Naive thymus-derived CD8-positive, alpha-beta T cell (primary cell): Measurements from ENCODE around the gene PCDHA8. TPM values are rescaled to one million over a fixed set of nuclear protein-coding genes. Genes with fewer than 3 reads are reported as not detected.
"Not testable (repeated sequence)": the region's sequence is repeated elsewhere in the genome, so short reads cannot be mapped to it uniquely, and the experiment has no call there.

ENCODE experiments used
- ATAC-seq, 2 donors: fragments of 150-1000 bp; cut with Tn5 transposase in 1 of 2; sonication (Bioruptor Pico), chemical (Tn5 transposase) in 1 of 2; 1 replicate in 1 of 2; 2 replicates in 1 of 2; pipeline ENCODE4 v1.10.0; 2021; ENCODE audit warnings: mild to moderate bottlenecking in 2 of 2, moderate library complexity in 2 of 2
- POLR2A ChIA-PET: fragments of 350-600 bp; sonication (Branson Sonifier 250); formaldehyde crosslinking; loops from one replicate; lab custom pipeline; 2021; ENCODE audit warnings: antibody characterized with exemption; lab: Charles Lee
- DNase-seq, 10 donors: peaks; one replicate each; pipeline versions ENCODE4 v3.0.0 to v3.0.0-alpha.2; 2020 to 2022
- H3K27ac Mint-ChIP-seq, 10 donors: one replicate each; pipeline ENCODE4 v1.8.0; 2020 to 2022; ENCODE audit warnings: mild to moderate bottlenecking in 10 of 10, mixed read lengths in 10 of 10, moderate library complexity in 4 of 10, inconsistent platforms in 1 of 10
- H3K27me3 Mint-ChIP-seq, 5 donors: one replicate each; pipeline ENCODE4 v1.8.0; 2021 to 2022; ENCODE audit warnings: mixed read lengths in 5 of 5
- H3K36me3 Mint-ChIP-seq, 3 donors: one replicate each; pipeline ENCODE4 v1.8.0; 2020 to 2022; ENCODE audit warnings: mixed read lengths in 3 of 3, mild to moderate bottlenecking in 2 of 3, inconsistent platforms in 1 of 3
- H3K4me1 Mint-ChIP-seq, 4 donors: one replicate each; pipeline ENCODE4 v1.8.0; 2021 to 2022; ENCODE audit warnings: mixed read lengths in 4 of 4
- H3K4me3 Mint-ChIP-seq, 10 donors: one replicate each; pipeline ENCODE4 v1.8.0; 2020 to 2022; ENCODE audit warnings: mild to moderate bottlenecking in 10 of 10, mixed read lengths in 10 of 10, moderate library complexity in 6 of 10, inconsistent platforms in 1 of 10
- H3K9me3 Mint-ChIP-seq, 9 donors: one replicate each; pipeline ENCODE4 v1.8.0; 2020 to 2022; ENCODE audit warnings: mixed read lengths in 9 of 9, mild to moderate bottlenecking in 3 of 9, inconsistent platforms in 1 of 9, moderate library complexity in 1 of 9
- polyA plus RNA-seq, 3 donors: library from polyadenylated mRNA; unstranded; fragments of 300-500 nt; fragmentation: Illumina TruSeq; gene quantifications; one replicate each; pipeline ENCODE4 v1.2.3, GENCODE V29; 2021
- total RNA-seq, 8 experiments: library from RNA in 2 of 8; stranded (reverse) in 2 of 8; gene quantifications; one replicate each; pipeline ENCODE4 v1.2.3 and lab custom pipeline; 2021 to 2026

The PCDHA8 gene
- total and polyA plus RNA-seq, 5 experiments from 2014 or later, result not detected

- Mint-ChIP-seq H3K4me3 (peak overlapping the region in 1 of 10 donors; percentile 36), H3K9me3 (peaks cover 19 to 92% (median 55%) of the 10 kb centered on the region in 9 donors), H3K36me3 (peaks cover 5 to 64% (median 14%) of the 10 kb centered on the region in 3 donors), H3K27me3 (peaks cover 23 to 57% (median 36%) of the 10 kb centered on the region in 5 donors)
- H3K4me1 Mint-ChIP-seq, ATAC-seq, POLR2A ChIA-PET, DNase-seq, H3K27ac Mint-ChIP-seq: not testable (repeated sequence)
Observed at GRCh38 chr5:140808241-140808888, 32.6 kb upstream of the PCDHA8 start.

GRCh38 chr5:140808889-140809291, 32.1 kb upstream of the PCDHA8 start:
- DNase-seq (no peak), ATAC-seq (no peak)
- H3K27me3 Mint-ChIP-seq, result peaks cover 18 to 52% (median 33%) of the 10 kb centered on the region in 5 donors
- H3K4me1 Mint-ChIP-seq, result no peaks in the 10 kb centered on the region
- H3K4me3 Mint-ChIP-seq, result no peak overlapping the region
- POLR2A ChIA-PET, result no interaction called here
- peaks cover 3 to 61% (median 11%) of the 10 kb centered on the region in 3 donors for H3K36me3 Mint-ChIP-seq
- H3K27ac Mint-ChIP-seq, result no peak overlapping the region
- peaks cover 16 to 90% (median 51%) of the 10 kb centered on the region in 9 donors for H3K9me3 Mint-ChIP-seq

GRCh38 chr5:140821375-140822280, 19.4 kb upstream of the PCDHA8 start, which contains the start of gene PCDHA5:
Gene PCDHA5 (plus strand): TSS chr5:140821613.
- POLR2A ChIA-PET, result no interaction called here
- H3K9me3 Mint-ChIP-seq, result peaks cover 8 to 52% (median 20%) of the 10 kb centered on the region in 9 donors
- DNase-seq (no peak), ATAC-seq (no peak)
- no peak within 1 kb of the TSS for H3K27ac Mint-ChIP-seq
- peaks cover 12 to 18% (median 15%) of the 10 kb centered on the region in 5 donors for H3K27me3 Mint-ChIP-seq
- H3K4me1 Mint-ChIP-seq, result no peaks in the 10 kb centered on the region
- peaks cover 0 to 33% (median 6%) of the 10 kb centered on the region in 3 donors for H3K36me3 Mint-ChIP-seq
- H3K4me3 Mint-ChIP-seq, result no peak within 1 kb of the TSS

GRCh38 chr5:140822281-140822629, 18.7 kb upstream of the PCDHA8 start:
- Mint-ChIP-seq H3K27me3 (peaks cover 19 to 24% (median 20%) of the 10 kb centered on the region in 5 donors), H3K4me1 (no peaks in the 10 kb centered on the region), H3K9me3 (peaks cover 13 to 55% (median 24%) of the 10 kb centered on the region in 9 donors), H3K27ac (no peak overlapping the region), H3K4me3 (no peak overlapping the region), H3K36me3 (peaks cover 3 to 37% (median 6%) of the 10 kb centered on the region in 3 donors)
- POLR2A ChIA-PET, result no interaction called here
- ATAC-seq, result no peak
- DNase-seq, result no peak

GRCh38 chr5:140822969-140823368, 18.0 kb upstream of the PCDHA8 start:
- not testable (repeated sequence) for ATAC-seq

GRCh38 chr5:140823475-140823874, 17.5 kb upstream of the PCDHA8 start:
- H3K4me3 Mint-ChIP-seq, result no peak overlapping the region
- ATAC-seq, result no peak
- peaks cover 7 to 39% (median 15%) of the 10 kb centered on the region in 3 donors for H3K36me3 Mint-ChIP-seq

More at GRCh38 chr5:140822969-140823368, 18.0 kb upstream of the PCDHA8 start:
- Mint-ChIP-seq H3K36me3 (peaks cover 7 to 40% (median 13%) of the 10 kb centered on the region in 3 donors), H3K9me3 (peaks cover 16 to 55% (median 24%) of the 10 kb centered on the region in 9 donors), H3K27me3 (peaks cover 18 to 29% (median 26%) of the 10 kb centered on the region in 5 donors)
- H3K4me1 Mint-ChIP-seq, POLR2A ChIA-PET, H3K27ac Mint-ChIP-seq, DNase-seq, H3K4me3 Mint-ChIP-seq: not testable (repeated sequence)

GRCh38 chr5:140827704-140828361, 13.2 kb upstream of the PCDHA8 start, which contains the start of gene PCDHA6:
Gene PCDHA6 (plus strand): TSS chr5:140827960. CDS start chr5:140828092, 132 bp downstream.
- ATAC-seq, result no peak
- DNase-seq, result no peak
- Mint-ChIP-seq H3K27me3 (peaks cover 28 to 53% (median 42%) of the 10 kb centered on the region in 5 donors), H3K4me1 (no peaks in the 10 kb centered on the region), H3K9me3 (peaks cover 13 to 69% (median 26%) of the 10 kb centered on the region in 9 donors), H3K4me3 (no peak within 1 kb of the TSS), H3K27ac (no peak within 1 kb of the TSS), H3K36me3 (peaks cover 15 to 48% (median 18%) of the 10 kb centered on the region in 3 donors)
- POLR2A ChIA-PET, result no interaction called here

More at GRCh38 chr5:140823475-140823874, 17.5 kb upstream of the PCDHA8 start:
- Mint-ChIP-seq H3K9me3 (peaks cover 16 to 55% (median 25%) of the 10 kb centered on the region in 9 donors), H3K27me3 (peaks cover 18 to 31% (median 29%) of the 10 kb centered on the region in 5 donors), H3K4me1 (no peaks in the 10 kb centered on the region), H3K27ac (no peak overlapping the region)
- DNase-seq, result no peak
- POLR2A ChIA-PET, result no interaction called here

- ATAC-seq (no peak), DNase-seq (no peak)
- POLR2A ChIA-PET, result no interaction called here
- no peaks in the 10 kb centered on the region for H3K4me1 Mint-ChIP-seq
- H3K4me3 Mint-ChIP-seq, result no peak overlapping the region
- H3K27me3 Mint-ChIP-seq, result peaks cover 32 to 58% (median 46%) of the 10 kb centered on the region in 5 donors
- peaks cover 17 to 51% (median 21%) of the 10 kb centered on the region in 3 donors for H3K36me3 Mint-ChIP-seq
- no peak overlapping the region for H3K27ac Mint-ChIP-seq
- H3K9me3 Mint-ChIP-seq, result peaks cover 13 to 72% (median 30%) of the 10 kb centered on the region in 9 donors
Observed at GRCh38 chr5:140828362-140828737, 12.6 kb upstream of the PCDHA8 start.

GRCh38 chr5:140829511-140830501, 11.2 kb upstream of the PCDHA8 start:
- H3K27ac Mint-ChIP-seq, H3K4me3 Mint-ChIP-seq, H3K4me1 Mint-ChIP-seq, POLR2A ChIA-PET, DNase-seq, ATAC-seq: not testable (repeated sequence)
- H3K27me3 Mint-ChIP-seq, result peaks cover 38 to 70% (median 51%) of the 10 kb centered on the region in 5 donors
- peaks cover 21 to 60% (median 28%) of the 10 kb centered on the region in 3 donors for H3K36me3 Mint-ChIP-seq
- H3K9me3 Mint-ChIP-seq, result peaks cover 16 to 78% (median 35%) of the 10 kb centered on the region in 9 donors

GRCh38 chr5:140833993-140834392, 7.0 kb upstream of the PCDHA8 start, which contains the start of gene PCDHA7:
Gene PCDHA7 (plus strand): TSS chr5:140834269. CDS start chr5:140834384, 115 bp downstream.
- H3K9me3 Mint-ChIP-seq, result peaks cover 0 to 59% (median 25%) of the 10 kb centered on the region in 9 donors
- H3K27me3 Mint-ChIP-seq, result peaks cover 23 to 61% (median 35%) of the 10 kb centered on the region in 5 donors
- no peak for ATAC-seq
- H3K36me3 Mint-ChIP-seq, result peaks cover 16 to 27% (median 17%) of the 10 kb centered on the region in 3 donors
- DNase-seq, result no peak
- POLR2A ChIA-PET, result no interaction called here
- H3K4me3 Mint-ChIP-seq, result no peak within 1 kb of the TSS
- H3K4me1 Mint-ChIP-seq, result no peaks in the 10 kb centered on the region
- H3K27ac Mint-ChIP-seq, result no peak within 1 kb of the TSS

GRCh38 chr5:140834439-140835008, 6.5 kb upstream of the PCDHA8 start:
- Mint-ChIP-seq H3K9me3 (peaks cover 0 to 60% (median 23%) of the 10 kb centered on the region in 9 donors), H3K27me3 (peaks cover 25 to 65% (median 38%) of the 10 kb centered on the region in 5 donors), H3K36me3 (peaks cover 16 to 27% (median 17%) of the 10 kb centered on the region in 3 donors)
- POLR2A ChIA-PET, H3K4me1 Mint-ChIP-seq, H3K4me3 Mint-ChIP-seq, DNase-seq, ATAC-seq, H3K27ac Mint-ChIP-seq: not testable (repeated sequence)
